GM19239 (cell line): ENCODE measurements around the gene FHDC1.

Source experiments
- DNase-seq: peaks from one replicate; pipeline ENCODE4 v3.0.0; 2011; ENCODE audit warnings: low spot score; ENCODE audit not compliant: insufficient read length
- FAIRE-seq: peaks from 2 replicates; lab custom pipeline; 2011; peaks lifted over from hg19 to GRCh38; lab: Jason Lieb, UNC

FHDC1 gene

DNA sequence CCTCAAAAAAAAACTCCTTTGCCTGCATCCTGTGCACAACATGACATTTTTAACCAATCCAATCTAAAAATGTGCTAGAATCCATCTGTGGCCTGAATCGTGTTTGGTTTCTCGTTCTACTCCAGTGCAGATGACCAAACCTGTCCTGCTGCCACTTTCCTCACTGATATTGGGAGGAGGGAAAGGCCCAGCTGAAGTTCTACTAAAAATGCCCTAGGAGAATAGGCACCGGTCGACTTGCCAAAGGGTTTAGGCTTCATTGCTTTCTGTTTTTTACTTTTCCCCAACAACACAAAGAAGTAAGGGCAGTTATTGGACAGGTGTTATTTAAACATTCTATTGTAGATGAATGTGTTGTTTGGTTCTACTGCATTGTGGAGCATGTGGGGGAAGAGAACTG lies 7.8 kb upstream of the FHDC1 start:
- no peak for FAIRE-seq
- DNase-seq = no peak

- DNase-seq (no peak), FAIRE-seq (no peak)
These were observed 6.2 kb upstream of the FHDC1 start for GRCh38 chr4:152929888-152930287.

DNA sequence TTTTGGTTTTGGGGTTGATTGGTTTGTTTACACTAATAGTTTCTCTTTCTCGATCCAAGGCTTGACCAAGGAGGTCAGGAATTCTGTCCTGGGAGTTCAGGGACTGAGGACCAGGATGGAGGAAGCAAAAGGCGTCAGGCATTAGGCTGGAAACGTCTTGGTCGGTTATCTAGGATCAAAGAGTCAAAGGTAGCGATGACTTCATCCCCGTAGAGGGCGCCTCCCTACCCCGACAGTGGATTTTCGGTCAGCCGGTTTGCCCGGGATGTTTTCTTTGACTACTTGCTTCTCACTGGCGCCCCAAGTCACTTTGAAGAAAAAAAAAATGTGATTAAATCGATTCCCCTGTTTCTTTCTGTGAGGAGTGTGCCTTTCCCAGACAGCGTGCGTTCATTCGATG lies 980 bp upstream of the FHDC1 start:
- FAIRE-seq = peak; percentile 26
- DNase-seq = peak; percentile 24

DNA sequence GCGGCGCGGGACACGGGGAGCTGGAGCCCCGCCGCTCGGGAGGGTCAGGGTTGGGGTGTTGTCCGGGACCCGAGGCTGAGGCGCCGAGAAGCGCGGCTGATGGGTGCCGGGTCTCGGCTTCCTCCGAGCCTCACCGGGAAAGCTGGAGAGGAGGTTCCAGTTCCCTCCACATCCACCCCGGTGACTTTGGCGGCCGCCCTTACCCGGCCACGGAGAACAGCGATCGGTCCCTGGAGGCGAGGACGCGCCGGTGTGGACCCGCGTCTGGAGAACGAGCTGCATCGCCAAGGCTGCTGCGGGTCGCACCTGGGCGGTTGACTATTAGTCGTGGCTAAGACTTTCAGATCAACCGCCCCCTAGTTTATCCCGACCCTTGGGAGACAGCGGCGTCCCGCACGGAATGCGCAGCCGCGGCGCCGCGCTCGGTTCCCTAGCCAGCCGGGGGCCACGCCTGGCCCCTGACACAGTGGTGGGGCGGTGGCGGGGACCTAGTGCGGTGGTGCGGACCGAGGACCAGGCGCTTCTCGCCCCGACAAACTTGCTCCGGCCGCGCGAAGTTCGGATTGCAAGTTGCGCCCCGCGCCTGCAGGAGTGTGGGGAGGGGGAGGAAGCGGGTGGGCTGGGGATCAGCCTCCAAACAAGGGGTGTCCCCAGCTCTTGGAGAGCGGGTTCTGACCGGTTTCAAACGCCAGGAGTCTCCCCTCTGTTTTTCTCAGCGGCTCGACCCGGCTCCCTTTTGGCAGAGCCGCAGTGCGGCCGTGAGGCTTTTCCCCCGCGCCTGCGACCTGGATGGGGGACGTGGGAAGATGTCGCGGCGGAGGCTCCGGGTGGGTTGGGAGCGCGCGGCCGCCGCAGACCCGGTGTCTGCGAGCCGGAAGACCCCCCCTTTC lies 568 bp downstream of the FHDC1 start:
- FAIRE-seq = no peak

DNA sequence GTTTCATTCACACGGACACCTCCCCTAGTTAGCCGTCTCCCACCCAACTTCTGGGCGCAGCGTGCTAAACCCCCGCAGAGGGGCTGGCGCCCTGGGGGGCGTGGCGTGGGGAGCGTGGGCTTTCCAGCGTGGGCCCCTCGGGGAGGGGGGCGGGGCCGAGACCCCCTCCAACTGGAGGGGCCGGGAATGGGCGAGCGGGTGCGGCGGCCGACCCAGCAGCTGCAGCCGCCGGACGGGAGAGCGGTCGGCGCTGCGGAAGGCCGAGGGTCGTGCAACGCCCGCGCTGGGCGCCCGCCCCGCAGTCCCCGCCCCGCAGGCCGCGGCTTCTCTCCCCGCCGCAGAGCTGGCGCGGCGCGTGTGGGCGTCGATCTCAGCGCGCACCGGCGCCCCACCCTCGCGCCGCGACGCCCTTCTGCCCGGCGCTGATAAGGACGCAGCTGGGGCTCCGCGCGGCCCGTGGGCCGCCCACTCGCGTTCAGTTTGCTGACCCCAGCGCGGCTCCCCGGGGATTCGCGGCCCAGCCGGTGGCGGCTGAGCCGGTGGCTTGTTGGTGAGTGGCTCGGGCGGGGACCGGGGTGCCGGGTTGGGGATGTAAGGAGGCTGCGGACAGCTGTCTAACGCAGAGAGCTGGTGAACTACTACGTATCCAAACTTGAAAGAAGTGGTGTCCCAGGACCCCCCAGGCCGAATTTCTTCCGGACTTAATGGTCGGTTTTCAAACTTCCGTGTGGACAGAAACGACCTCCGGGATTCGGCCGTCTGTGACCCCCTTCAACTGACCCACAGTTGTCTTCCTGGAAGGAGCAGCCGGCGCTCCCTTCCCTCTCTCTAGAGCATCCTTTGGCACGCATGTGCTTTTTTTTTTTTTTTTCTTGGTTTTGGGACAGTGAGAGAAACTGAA lies 1.5 kb downstream of the FHDC1 start:
- DNase-seq (peak; percentile 35), FAIRE-seq (no peak)

More for the DNA sequence above, 568 bp downstream of the FHDC1 start:
- DNase-seq = peak; percentile 36

DNA sequence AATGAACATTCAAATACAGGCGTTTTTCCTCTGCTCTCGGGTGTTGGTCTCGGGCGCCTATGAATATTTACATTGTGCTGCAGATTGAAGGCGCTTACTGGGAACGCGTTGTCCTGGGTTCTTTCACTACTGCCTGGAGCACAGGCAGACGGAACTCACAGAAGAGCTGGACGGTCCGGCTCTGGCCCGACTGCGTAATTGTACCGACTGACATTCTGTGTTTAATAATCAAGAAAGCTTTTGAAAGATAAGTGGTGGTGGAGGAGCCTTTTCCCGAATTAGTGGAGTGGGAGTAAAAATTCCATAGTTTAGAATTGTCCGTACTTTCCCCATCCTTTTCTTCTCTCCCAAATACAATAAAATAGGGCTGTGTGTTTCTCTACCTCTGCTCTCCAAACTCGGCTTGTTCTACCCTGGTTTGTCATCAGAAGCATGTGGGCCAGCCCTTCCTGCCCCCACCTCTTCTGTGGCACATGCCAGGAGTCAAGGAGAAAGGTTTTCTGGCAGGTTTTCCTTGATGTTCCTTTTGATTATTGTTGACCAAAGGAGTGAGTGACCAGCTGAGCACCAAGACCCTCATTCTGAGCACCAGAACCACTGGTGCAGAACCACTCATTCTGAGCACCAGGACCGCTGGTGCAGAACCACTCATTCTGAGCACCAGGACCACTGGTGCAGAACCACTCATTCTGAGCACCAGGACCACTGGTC lies 2.3 kb downstream of the FHDC1 start:
- FAIRE-seq = no peak
- no peak for DNase-seq

- DNase-seq (no peak), FAIRE-seq (no peak)
These were observed 3.5 kb downstream of the FHDC1 start for GRCh38 chr4:152939621-152940020.

DNA sequence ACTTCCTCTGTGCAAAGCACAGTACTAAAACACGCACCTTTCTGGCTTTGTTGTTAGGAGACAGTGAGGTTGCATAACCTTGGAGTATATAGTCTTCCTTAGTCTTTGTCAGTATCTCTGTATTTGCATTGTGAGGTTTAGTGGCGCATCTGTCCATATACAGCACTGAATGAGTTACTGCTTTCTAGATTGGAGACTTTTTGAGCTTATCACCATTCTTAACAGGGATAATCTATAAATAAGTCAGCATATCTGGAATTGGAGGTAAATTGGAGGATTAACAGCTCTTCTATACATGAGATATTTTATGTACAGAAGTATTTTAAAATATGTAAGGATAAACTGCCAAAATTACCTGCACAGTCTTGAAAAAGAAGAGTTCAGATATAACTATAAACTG lies 4.3 kb downstream of the FHDC1 start:
- DNase-seq (no peak), FAIRE-seq (no peak)

- FAIRE-seq = no peak
- DNase-seq = no peak
These were observed 5.3 kb downstream of the FHDC1 start for GRCh38 chr4:152941411-152941810.

DNA sequence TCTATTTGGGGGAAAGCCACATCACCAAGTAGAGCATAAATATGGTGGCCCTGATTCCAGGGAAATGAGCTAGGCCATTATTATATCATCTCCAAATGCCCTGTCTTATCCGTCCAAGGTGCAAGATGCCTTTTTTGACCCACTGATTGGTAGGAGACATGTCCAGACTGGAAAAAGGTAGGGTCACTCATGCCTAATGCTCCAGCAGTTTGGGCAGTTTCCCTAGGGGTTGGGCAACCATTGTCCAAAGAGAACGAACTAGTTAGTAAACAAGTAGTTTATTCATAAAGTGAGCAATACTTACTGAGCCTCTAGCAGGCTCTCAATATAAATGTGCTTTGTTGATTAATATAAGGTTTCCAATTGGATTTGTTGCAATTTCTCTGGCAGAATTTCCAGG lies 6.2 kb downstream of the FHDC1 start:
- FAIRE-seq = no peak

GRCh38 chr4:152943672-152944071 lies 7.5 kb downstream of the FHDC1 start:
- no peak for DNase-seq
- FAIRE-seq = no peak

More for the DNA sequence above, 6.2 kb downstream of the FHDC1 start:
- DNase-seq = no peak

GRCh38 chr4:152944666-152945320 lies 8.7 kb downstream of the FHDC1 start:
- DNase-seq (no peak), FAIRE-seq (no peak)

DNA sequence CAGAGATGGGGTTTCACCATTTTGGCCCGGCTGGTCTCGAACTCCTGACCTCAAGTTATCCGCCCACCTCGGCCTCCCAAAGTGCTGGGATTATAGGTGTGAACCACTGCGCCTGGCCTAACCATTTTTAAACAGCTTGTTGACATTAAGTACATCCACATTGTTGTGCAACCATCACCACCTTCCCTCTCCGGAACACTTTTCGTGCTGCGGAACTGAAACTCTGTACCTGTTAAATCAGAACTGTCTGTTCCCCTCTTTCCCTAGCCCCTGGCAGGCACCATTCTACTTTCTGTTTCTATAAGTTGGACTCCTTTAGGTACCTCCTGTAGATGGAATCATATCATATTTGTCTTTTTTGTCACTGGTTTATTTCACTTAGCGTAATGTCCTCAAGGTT lies 9.5 kb downstream of the FHDC1 start:
- no peak for DNase-seq
- FAIRE-seq = no peak

- no peak for DNase-seq
- no peak for FAIRE-seq
These were observed 10.3 kb downstream of the FHDC1 start for GRCh38 chr4:152946446-152946845.

- FAIRE-seq (peak; percentile 39), DNase-seq (no peak)
These were observed 11.2 kb downstream of the FHDC1 start for GRCh38 chr4:152947311-152947710.

- FAIRE-seq (no peak), DNase-seq (no peak)
These were observed 13.8 kb downstream of the FHDC1 start for GRCh38 chr4:152949930-152950329.

GRCh38 chr4:152950402-152951274 lies 14.5 kb downstream of the FHDC1 start:
- no peak for FAIRE-seq
- DNase-seq = no peak

DNA sequence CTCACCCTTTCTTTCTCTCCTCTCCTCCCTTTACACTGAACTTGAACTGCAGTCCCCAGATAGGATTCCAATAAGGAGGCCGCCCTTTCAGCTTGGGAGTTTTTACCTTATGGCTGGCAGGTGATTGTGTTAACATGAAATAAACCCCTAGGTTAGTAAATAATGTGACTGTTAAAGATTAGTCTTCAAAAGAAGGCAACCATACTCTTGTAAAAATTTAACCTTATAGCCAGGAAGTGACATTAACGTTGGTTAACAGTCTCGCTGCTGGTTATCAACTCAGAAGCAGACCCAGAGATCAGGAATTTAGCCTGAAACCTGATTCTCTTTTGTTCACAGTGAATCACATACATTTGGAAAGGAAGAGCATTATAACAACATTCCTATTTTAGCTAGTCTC lies 15.2 kb downstream of the FHDC1 start:
- no peak for FAIRE-seq
- no peak for DNase-seq

DNA sequence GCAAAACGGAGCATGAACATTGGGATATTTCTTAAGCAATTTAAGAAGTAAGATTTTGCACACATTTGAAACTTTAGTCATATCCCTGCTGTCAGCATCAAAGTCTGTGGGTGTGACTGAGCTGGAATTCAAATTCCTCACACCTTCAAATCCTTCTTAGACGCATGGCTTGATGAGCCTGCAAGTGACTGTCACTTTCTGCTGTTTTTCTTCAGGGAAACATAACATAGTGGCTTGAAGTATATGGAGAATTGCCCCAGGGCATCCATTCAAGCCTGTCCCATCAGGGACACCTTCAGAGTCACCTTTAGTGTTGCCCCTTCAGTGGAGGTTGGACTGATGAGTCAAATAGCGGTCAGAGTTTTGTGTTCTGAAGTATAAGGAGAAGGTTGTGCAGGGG lies 17.4 kb downstream of the FHDC1 start:
- FAIRE-seq = no peak
- no peak for DNase-seq
